M059J (cell line): ENCODE data around the gene TNNC2. TPM values are rescaled to one million over a fixed set of nuclear protein-coding genes. Genes with fewer than 3 reads are reported as not detected.
"Not testable (repeated sequence)": the region's sequence is repeated elsewhere in the genome, so short reads cannot be mapped to it uniquely, and the experiment has no call there.

Source experiments
- DNase-seq: peaks from one replicate; pipeline ENCODE4 v3.0.0-alpha.2; 2012; ENCODE audit warnings: low read depth
- total RNA-seq: library from RNA; depleted of rRNA; stranded (reverse); fragments of >200 nt; shearing (Covaris generic); gene quantifications from 2 replicates; pipeline ENCODE4 v1.2.3, GENCODE V29; 2014

TNNC2 gene
- total RNA-seq, 1 experiment from 2014 or later = not detected

DNA sequence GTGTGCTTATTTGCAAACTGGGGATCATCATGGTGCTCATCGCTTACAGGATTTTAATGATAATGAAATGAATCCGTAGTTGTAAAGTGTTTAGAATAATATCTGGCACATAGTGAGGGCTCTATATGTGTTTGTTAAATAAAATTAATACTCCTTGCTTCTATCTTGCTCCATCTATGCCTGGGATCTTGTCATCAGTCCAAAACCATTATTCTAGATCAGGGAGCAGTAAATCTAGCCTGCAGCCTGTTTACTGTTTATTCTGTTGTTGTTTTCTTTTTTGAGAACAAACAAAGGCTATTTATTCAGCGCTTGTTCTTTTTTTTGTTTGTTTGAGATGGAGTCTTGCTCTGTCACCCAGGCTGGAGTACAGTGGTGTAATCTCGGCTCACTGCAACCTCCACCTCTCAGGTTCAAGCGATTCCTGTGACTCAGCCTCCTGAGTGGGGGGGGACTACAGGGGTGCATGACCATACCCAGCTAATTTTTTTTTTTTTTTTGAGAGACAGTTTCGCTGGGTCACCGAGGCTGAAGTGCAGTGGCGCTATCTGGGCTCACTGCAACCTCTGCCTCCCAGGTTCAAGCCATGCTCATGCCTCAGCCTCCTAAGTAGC is 22.0 kb upstream of the TNNC2 start:
- no peak for DNase-seq

DNA sequence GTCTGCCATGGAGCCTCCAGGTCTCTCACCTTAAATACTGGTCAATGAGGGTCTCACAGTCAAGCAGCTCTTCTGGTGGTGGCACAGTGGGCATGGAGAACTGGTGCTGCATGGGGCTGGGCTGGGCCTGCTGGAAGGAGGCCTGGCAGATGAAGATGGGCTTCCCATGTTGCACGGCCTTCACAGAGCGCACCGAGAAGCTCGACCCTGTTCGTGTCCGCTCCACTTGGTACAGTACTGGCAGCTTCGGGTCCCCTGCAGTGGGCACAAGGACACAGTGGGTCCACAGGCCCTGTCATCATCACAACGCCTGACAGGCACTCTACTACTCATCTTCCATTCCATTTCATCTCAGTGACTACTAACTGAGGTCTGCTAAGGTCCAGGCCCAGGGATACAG is 21.3 kb upstream of the TNNC2 start:
- DNase-seq = no peak

DNA sequence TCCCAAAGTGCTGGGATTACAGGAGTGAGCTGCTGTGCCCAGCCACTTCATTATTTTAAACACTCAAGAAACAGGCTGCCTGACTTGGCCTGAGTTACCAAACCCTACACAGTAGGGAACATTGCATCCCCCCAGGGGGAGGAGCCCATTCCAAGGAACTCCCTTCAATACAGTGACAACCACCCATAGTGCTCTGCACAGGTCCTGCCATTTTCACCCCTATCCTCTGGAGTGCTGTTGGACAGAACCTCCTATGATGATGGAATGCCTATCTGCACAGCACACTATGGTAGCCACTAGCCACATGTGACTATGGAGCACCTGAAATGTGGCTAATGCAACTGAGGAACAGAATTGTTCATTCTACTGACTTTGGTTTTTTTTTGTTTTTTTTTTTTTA is 18.3 kb upstream of the TNNC2 start:
- no peak for DNase-seq

DNA sequence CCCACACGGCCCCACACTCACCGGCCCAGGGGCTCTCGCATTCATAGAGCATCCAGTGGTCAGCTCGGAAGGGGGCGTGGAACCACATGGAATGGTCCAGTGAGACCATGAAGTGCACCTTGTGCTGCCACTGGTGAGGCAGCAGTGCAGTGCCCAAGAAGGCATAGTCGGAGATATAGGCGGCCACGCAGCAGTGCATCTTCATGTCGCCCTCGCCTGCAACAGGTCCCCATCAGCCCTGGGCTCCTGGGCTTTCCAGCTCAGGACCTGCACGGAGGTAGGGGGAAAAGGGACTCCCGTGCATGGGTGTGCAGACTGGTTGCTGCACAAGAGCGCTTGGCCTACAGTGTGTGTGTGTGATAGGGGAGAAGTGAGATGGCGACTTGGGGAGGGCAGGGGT is 16.4 kb upstream of the TNNC2 start:
- no peak for DNase-seq

DNA sequence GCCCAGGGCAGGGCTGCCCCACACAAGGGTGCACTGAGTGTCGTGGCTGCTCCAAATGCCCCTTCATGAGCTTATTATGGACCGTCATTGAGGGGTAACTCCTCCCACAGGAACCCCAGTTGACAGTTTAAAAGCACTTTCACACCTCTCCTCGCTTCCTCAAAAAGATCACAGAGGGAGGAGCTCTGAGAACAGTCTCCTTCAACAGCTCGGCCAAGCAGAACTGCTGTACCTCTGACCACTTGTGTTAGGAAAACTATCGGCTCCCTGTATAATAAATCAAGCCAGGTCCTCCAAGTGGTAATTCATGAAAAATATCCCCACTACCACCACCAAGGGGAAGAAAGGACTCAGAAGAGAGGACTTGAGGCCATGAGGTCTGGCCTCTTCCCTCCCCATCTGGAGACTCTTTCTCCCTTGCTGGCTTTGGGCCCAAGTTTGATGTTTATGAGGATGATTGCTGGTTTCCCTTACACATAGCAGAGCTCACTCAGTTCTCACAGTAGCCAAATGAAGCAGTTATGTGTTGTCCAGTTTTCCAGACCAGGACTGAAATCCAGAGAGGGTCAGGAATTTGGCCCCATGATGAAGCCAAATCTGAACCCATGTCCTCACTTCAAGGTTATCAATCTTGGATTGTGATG is 15.2 kb upstream of the TNNC2 start:
- peak; percentile 58 for DNase-seq

DNA sequence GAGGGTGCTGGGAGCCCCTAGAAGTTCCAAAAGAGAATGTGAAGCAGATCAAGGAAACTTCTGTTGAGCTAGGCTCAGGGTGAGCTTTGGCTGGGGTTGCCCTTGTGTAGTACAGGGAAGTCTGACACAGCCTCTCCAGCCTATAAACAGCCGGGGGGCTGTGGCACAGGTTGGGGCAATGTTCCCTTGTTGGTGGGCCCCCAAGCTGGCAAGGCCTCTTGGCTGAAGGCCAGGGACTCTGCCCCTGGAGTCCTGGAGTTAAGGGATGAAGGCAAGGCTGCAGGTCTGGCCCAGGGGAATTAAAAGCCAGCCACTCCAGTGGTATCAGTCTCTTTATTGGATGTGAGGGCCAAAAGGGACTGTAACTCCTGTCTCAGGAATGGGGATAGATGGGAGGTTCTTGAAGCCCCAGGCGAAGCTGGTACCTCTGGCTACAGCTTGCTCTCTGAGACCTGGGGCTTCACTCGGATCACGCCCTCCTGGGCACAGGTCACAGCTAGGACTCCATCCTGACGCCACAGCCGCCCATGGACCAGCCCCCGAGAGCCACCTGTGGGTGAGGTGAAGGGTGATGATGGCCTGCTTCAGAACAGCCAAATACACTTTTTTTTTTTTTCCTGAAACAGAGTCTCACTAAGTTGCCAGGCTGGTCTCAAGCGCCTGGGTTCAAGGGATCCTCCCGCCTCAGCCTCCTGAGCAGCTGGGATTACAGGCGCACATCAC is 14.5 kb upstream of the TNNC2 start:
- no peak for DNase-seq

DNA sequence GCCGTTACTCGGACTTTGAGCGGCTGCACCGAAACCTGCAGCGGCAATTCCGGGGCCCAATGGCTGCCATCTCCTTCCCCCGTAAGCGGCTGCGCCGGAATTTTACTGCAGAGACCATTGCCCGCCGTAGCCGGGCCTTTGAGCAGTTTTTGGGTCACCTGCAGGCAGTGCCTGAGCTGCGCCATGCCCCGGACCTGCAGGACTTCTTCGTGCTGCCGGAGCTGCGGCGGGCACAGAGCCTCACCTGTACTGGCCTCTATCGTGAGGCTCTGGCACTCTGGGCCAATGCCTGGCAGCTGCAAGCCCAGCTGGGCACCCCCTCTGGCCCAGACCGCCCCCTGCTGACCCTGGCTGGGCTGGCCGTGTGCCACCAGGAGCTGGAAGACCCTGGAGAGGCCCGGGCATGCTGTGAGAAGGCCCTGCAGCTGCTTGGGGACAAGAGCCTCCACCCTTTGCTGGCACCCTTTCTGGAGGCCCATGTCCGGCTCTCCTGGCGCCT is 13.6 kb upstream of the TNNC2 start:
- no peak for DNase-seq

DNA sequence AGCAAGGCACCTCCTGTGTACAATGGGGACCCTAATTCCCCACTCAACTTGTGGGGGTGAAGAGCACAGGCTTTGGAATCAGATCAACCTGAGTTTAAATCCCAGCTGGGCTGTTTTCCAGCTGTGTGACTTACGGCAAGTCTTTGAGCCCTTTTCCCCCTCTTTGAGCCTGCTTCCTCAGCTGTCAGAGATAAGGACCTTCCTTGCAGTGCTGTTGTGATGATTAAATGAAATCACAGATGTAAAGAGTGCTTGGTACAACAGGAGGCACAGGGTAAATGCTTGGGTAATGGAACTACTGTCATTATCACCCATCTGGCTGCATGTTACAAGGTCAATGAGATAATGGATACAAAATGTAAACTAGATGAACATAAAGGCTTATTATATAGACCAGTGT is 9.7 kb upstream of the TNNC2 start:
- DNase-seq = no peak

DNA sequence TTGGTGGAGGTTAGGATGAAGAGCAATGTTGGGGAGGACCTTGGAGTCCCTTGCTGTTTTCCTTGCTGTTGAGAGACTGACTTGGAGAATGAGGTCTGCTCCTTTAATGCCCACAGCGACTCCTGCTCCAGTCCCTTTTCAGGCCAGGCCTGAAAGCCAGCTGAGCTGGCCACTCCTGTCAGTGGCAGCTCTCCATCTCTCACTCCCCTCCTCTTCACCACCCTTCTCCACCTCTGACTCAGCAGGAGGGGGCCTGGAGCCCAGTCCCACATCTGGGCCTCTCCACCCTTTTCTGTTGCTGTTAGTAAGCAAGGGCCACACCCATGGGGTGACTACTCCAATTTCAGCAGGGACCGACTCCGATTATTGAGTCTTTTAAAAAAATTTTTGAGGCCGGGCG is 8.7 kb upstream of the TNNC2 start:
- no peak for DNase-seq

DNA sequence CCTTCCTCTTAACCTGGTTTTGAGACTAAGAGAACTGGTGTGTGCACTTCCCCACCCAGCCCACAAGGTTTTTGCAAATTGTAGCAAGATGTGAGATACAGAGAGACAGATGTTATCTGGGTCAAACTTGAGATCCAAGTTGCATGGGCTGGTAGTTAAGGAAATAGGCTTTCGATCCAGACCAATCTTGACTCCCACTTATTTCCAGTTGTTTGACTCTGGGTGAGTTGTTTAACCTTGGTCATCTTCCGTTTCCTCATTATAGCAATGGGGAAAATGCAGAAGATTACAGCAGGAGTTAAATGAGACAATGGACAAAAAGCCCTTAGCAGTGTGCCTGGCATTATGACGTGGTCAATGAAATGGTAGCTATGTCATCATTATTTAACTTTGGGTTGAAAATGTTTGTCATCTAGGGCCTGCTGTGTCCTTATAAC is 8.2 kb upstream of the TNNC2 start:
- no peak for DNase-seq

DNA sequence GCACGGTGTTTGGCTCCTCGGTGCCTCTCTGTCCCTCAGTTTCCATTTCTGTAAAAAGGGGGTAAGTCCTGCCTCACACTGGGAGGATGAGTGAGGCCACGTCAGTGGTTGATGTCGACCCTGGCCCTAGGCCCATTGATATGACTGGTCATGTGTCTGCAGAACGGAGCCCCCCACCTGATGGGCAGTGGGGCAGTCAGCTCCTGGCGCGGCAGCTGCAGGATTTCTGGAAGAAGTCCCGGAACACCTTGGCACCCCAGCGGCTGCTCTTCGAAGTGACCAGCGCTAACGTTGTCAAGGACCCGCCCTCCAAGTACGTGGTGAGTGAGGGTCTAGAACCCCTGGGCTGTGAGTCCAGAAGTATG is 7.7 kb upstream of the TNNC2 start:
- no peak for DNase-seq

DNA sequence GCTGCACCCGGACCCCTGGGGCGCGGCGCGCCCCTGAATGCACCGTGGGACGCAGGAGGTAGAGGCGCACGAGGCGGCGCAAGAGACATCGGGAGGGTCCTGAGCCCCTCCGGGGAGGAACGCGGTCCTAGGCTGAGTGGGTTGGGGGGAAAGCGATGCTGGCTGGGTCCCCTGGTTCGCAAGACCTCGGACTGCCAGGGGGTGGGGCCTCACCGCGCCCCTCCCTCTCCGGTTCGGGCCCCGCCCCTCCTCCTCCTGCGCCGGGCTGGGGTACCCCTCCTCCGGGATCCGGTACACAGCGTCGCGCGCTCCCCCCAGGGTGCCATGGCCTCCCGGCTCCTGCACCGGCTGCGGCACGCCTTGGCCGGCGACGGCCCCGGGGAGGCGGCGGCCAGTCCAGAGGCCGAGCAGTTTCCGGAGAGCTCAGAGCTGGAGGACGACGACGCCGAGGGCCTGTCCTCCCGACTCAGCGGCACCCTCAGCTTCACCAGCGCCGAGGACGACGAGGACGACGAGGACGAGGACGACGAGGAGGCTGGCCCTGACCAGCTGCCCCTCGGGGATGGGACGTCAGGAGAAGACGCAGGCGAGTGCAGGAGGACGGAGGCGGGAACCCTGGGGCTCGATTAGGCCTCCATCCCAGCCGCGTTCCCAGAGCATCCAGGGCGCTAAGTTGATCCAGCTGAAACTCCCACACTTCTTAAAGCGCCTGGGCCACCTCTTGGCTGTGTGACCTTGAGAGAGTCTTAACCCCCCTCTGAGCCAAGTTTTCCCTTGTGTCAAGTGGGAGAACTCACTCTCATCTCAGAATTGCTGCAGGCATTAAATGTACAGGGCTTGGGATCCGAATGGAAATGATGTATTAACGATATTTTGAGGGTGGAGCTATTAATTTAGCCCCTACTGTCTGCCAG is 7.0 kb upstream of the TNNC2 start:
- DNase-seq = peak; percentile 73

DNA sequence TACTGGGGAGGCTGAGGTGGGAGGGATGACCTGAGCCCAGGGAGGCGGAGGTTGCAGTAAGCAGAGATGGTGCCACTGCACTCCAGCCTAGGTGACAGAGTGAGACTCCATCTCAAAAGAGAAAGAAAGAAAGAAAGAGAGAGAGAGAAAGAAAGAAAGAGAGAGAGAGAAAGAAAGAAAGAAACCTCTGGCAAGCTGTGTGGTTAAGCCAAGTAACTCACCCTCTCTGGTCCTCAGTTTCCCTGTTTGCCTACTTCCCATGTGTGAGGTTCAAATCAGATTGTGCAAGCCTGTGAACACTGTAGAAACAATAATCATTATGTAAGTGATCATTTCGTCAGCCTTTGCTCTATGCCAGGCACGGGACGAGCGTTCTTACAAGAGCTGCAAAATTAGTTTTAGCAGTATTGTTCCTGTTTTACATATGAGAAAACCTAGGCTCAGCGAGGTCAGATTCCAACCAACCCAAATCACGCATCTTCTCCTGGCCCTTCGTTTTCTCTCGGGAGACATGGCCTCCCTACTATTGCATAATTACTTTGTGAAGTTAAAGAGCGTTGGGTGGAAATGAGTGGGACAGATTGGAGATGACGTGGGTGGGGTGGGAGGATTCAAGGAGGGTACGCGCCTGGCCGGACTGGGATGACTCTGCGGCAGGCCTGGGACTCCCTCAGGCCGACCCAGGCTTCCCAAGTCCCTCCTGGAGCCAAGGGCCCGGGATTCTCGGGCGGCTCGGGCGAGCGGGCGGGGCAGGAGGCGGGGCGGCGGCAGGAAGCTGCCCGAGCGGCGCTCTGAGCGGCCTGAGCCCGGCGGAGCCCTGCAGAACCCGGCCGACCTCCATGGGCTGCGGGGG is 6.1 kb upstream of the TNNC2 start, which contains the start of gene SNX21:
Gene SNX21, plus strand, starts transcription at position 770 of the 853 bp plus-strand sequence. CDS start 121 bp downstream, outside the sequence.
- peak; percentile 95 for DNase-seq

DNA sequence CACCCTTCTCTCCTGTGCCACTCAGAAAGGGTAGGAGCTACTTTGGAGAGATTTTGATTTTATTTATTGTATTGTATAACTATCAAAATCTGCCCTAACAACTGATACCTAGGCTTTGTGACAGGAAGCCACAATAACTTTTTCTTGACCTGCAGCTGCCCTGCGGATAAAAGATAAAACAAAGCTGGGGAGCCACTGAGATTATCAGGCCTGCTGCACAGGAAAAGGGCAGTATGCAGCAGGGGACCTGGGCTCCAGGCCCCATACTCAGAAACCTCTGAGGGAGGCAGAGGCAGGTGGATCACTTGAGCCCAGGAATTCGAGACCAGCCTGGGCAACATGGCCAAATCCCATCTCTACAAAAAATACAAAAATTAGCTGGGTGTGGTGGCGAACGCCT is 5.5 kb upstream of the TNNC2 start:
- no peak for DNase-seq

DNA sequence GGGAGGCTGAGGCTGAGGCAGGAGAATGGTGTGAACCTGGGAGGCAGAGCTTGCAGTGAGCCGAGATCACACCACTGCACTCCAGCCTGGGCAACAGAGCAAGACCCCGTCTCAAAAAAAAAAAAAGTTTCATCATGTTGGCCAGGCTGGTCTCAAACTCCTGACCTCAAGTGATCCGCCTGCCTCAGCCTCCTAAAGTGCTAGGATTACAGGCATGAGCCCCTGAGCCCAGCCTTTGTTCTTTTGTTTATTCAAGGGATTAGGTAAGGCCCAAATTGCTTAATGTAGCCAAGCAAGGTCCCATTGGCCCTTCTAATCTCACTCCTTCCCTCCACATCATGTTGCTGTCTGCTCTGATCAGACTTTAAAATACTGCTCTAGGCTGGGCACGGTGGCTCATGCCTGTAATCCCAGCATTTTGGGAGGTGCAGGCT is 2.6 kb upstream of the TNNC2 start:
- DNase-seq = not testable (repeated sequence)

DNA sequence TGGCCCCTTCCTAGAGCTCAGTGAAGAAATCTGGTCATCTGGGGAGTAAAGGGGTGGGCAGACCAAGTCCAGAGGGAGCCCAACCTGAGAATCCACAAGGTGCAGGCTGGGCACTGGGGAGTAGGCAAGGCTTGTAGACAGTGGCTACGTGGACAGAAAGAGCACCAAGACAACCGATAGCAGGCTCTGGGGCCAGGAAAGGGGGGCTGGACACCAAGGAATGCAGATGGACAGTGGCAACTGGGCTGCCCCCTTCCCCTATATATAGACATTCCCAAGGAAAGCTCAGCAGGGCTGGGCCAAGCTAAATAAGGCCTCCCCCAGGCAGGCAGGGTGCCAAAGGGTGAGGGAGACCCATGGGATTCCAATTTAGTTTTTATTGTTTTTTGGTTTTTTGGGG is 1.5 kb upstream of the TNNC2 start:
- no peak for DNase-seq

DNA sequence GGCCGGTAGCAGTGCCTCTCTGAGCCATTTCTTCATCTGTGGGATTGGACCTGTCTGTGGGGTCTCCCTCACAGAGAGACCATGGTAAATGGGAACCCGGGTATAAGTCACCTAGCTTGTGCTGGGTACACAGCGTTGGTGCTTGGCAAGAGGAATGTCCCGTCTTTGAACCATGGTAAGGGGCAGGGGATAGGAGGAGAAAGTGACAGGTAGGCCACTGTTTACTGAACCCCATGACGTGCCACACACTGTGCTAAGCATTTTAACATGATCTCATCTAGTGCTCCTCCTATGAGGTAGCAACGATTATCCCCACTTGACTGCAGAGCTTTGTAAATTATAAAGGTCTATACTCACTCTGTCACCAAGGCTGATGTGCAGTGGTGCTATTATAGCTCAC is 600 bp upstream of the TNNC2 start:
- no peak for DNase-seq

DNA sequence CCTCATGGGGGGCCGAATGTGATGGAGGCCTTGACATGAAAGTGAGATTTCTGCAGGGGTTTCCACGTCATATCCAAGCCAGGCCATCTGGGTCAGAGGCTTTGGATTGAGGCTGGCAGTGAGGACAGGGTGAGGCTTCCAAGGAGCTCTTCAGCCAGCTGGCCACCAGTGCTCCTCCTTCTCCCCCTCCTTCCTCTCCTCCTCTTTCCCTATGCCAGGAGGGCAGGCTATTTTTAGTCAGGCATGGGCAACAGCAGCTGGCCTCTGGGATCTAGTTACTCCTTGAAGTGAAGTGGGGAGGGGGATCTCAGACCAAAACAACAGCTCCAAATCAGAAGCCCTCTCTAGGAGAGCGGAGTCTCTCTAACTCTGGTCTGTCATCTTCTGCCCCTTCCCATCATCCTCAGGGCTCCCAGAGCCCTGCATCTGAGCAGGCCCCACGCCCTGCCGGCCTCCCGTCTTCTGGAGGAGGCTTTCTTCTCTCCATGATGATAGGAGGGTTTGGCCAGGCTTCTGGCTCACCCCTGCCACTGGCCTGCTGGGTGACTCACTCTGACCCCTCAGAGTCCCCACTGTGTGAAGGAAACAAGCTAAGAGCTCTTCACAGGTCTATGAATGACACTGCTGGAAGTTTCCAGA is 612 bp downstream of the TNNC2 start:
- peak; percentile 48 for DNase-seq

DNA sequence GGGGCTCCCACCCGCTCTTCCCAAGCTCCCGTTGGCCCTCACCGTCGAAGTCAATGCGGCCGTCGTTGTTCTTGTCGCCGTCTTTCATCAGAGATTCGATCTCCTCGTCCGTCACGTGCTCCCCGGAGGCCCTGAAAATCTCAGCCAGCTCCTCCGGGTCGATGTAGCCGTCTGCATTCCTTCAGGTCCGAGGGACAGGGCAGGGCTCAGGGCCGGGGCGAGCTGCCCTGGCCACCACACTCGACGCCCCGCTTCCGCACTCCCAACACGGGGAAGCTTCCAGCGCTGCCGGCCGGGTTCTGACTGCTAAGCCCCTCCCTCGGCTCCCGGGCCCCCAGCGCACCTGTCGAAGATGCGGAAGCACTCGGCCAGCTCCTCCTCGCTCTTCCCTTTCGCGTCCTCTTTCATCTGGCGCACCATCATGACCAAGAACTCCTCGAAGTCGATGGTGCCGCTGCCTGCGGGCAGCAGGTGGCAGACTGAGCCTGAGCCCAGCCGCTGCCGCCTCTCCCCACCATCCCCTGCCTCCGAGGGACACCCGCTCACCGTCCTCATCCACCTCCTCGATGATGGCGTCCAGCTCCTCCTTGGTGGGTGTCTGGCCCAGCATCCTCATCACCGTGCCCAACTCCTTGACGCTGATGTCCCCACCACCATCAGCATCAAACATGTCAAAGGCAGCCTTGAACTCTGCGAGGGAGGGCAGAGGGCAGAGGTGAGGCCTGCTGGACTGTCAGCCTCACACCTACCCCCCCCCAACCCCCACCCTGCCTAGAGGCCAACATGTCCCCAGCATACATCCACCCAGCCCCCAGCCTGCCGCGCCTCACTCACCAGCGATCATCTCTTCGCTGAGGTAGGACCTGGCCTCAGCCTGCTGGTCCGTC is 2.9 kb downstream of the TNNC2 start:
- DNase-seq = no peak
